HG02798 (cell line): ENCODE measurements around the gene HPSE.
A peak's percentile ranks its signal among the peaks of the same experiment; 100 is the strongest.

Experiments
- ATAC-seq: cut with Tn5 transposase; IDR thresholded peaks from one replicate; pipeline ENCODE4 v1.9.1; 2021; ENCODE audit warnings: mild to moderate bottlenecking; ENCODE audit not compliant: unreplicated experiment, poor library complexity

HPSE gene

DNA sequence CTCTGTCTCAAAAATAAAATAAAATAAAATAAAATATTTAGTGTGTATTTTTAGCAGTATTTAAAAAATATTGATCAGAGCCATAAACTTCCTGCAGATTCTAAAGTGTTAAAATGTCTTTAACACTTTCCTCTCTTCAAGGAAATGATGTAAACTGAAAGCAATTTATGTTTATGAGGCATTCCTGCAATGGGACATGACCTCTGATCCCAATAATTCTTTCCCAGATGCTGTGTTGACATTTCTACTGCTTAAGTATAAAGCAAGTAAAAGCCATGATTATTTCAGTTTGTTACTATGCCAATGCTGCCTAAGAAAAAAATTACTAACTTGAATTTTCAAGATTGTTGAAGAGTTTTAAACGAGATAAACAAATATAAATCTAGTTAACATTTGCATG lies 79.1 kb downstream of the HPSE start:
- no peak for ATAC-seq

DNA sequence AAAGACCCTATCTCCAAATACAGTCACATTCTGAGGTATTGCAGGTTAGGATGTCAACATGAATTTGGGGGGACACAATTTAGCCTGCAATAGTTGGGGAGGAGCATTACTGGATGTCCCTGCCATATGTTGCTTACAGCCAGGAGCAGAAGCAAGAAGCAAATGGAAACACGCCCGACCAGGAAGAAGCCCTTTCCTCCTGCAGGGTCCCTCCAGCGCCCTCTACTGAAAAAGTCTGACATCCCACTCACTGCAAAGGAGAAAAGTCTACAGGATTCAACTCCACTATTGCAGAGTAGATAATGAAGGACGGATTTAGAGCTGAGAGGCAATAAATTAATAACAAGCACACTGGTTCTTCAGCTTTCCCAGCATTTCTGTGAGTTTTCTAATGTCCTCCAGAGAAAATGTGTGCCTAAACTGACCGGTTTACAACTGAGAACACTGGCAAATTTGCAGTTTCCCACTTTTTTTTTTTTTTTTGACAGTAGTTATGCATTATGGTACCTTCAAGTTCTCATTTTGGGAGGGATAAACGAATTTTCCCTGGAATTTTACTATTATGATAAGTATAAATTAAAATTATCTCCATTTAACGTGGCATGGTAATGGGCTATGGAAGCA lies 81.8 kb downstream of the HPSE start:
- peak; percentile 69 for ATAC-seq

DNA sequence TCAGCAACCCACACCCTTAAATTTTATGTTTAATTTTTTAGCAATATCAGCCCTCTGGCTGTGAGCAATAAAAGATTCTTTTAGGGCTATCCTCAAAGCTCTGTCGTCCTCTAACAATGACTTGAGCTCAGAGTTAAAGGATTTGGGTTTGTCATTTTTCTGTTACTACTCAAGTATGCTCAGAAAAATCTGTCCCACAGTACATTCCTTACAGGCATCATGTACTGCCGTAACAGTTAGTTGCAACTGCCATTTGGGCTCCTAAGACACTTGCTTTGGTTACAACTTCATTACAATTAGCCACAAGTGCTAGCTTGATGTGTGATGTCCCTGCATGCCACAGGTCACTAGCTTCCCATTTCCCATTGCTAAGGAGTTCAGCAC lies 83.2 kb downstream of the HPSE start:
- ATAC-seq, result no peak

DNA sequence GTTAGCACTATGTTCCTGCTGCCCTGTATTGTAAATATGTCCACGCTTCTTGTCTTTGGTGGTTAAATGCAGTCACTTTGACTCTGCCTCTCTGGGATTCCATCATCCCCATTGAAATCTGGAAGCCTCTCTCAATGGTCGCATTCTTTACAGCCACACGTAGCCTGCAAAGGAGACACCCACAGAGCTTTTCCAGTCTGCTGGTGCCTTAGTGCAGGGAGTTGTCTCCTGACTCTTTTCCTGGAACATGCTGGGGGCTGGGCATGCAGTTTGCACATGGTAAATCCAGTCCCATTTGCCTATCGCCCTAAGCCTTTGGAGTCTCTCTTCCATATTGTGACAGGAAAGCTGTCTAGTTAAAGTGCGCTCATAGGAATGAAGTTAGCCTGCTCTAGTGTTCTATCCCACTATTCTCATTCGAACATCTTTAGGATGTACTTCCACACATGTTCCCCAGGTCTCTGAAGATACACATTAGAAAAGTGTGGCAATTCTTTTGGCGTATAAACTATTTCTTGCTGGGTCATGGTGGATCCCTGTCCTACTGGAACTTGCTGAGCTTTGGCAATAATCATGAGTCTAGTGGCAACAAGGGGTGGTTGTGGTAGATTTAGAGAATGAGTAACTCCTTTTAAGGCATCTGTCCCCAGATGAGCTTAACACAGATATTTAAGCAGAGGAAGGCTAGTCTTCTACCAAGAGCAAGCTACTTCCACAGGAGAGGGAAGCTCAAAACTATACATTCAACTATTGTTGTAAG lies 83.8 kb downstream of the HPSE start:
- ATAC-seq, result no peak

DNA sequence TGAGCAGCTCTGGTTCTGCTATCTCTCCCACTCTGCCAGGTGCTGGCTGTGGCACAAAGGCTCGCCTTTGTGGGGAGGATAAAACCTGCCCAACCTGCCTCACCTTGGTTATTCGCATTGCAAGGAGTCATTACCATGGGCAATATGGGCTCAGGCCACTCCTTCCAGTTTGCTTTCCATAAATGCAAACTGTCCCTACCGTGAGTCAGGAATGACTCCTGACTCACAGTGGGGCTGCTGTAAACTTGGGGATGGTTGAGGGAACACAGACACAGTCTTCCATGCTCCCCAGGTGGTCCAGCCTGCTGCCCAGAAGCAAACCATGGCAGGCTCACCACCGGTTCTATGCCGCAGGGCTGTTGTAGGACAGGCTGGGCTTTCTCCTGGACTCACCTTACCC lies 86.2 kb downstream of the HPSE start:
- ATAC-seq, result no peak

DNA sequence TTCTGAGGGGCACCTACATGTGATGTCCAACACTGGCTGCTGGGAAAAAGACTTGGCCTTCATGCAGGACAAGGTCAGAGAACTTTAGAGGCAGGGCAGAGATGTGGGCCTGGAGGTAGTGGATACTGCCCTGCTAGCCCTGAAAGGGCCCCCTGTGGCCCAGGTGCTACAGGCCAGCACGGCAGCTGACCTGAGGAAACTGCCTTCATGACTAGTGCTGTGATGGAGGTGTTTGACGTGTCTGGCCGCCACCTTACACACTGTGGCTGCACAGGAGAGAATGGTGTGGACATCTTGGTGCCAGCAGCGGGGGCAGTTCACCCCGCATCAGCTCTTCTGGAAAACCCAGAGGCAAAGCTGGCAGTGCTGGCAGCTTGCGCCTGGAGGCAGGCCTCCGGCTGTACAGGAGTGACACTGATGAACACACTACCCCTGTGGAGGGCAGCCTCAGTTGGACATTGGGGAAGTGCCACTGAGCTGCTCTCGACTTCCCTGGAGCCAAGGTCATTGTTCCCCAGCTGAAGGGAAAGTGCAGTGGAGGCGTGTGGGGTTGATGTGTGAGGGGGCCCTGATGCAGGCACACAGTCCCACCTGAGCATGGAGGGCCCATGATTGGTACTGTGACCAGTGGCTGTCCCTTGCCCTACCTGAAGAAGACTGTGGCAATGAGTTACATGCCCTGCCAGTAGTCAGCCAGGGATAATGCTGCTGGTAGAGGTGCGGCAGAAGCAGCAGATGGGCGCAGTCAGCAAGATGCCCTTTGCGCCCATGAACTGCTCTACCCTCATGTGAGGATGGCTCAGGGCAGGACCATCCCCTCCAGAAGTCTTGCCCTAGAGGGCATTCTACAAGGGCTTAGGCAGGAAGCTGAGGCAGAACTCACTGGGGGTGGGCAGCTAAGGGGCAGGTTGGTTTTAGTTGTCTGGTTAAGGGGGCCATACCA lies 87.0 kb downstream of the HPSE start:
- ATAC-seq, result no peak
